CD4-positive, alpha-beta T cell treated with Interleukin-10 for 1 hour (primary cell): ENCODE measurements around the gene CAMK2A.

Experiments used
- DNase-seq: peaks from one replicate; pipeline ENCODE4 v3.0.0-alpha.2; 2020

Gene CAMK2A

DNA sequence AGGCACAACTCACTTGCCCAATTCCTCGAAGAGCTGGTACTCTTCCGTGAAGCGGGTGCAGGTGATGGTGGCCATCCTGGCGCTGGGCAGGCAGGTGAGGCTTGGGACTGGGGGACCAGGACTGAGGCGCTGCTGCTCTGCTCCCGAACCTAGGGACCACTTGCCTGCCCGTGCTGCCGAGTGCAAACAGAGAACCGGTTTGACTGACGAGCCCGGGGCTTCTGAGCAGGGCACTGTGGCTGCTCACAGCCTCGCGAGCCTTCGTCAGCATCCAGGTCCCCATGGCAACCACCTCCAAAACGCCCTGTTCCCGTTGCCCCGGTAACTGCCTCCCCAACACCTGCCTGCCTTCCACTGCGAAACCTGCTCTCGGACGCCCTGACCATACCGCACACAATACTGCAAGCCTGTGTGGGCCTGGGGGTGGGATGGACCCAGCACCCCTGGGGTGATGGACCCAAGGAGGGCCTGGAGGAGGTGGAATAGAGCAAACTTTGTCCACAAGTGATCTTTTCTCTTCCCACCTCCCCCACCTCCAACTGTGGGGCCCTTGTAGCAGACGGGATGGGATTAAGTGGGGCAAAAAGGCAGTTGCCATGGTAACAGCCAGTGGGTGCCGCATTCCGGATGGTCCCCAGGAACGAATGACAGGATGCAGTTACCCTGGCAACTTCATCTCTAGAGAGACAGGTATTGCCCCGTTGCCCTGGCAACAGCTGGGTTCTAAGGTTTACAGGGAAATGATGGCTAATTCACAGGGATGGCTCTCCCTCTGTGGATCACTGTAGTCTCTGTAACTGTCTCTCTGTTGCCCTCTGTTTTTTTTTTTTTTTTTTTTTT is at the start of gene CAMK2A:
CAMK2A (minus strand) TSS at position 223 of the 840 bp plus-strand sequence; CDS start at position 75, 148 bp downstream.
- DNase-seq: no peak

DNA sequence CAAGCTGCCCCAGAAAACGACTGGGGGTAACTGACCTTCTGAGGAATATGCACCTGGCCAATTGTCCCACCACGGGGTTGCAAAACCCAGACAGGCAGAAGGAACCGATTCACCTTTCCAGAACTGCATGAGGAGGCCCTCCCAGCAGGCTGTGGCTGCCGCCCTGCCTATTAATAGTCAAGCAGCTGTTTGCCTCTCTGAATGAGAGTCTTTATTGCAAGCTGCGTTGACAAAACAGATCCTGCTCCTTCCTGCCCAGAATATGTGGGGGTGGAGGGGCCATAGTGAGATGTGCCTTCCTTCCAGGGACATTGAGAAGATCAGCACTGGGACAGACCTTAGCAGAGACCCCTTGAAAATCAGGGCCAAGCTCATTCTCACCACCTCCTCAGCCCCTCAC is 49.6 kb upstream of the CAMK2A start:
- DNase-seq: no peak

DNA sequence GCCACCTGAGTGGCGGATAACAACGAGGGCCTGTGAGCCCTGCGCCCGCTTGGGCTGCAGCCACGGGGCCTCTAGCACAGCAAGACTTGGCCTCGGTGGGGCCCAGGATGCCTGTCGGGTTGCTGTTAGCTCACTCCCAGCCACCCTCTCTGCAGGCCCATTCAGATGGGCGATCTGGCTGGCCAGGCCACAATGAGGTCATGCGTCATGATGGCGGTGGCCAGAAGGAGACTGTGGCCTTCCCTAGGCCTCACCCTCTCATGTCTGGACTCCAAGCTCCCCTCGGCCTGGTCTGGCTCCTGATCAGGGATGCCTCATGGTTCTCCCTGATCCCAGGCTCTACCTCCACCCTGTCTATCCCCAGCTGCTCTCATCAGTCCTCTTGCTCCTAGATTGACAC is 49.0 kb upstream of the CAMK2A start:
- no peak for DNase-seq

GRCh38 chr5:150335778-150336177 is 46.2 kb upstream of the CAMK2A start:
- no peak for DNase-seq

GRCh38 chr5:150333400-150333799 is 43.8 kb upstream of the CAMK2A start:
- no peak for DNase-seq

GRCh38 chr5:150329881-150330876 is 40.6 kb upstream of the CAMK2A start:
- no peak for DNase-seq

- no peak for DNase-seq
Measured at GRCh38 chr5:150329038-150329437, 39.5 kb upstream of the CAMK2A start.

- no peak for DNase-seq
Measured at GRCh38 chr5:150328515-150328914, 38.9 kb upstream of the CAMK2A start.

- DNase-seq: no peak
Measured at GRCh38 chr5:150327139-150327538, 37.6 kb upstream of the CAMK2A start.

DNA sequence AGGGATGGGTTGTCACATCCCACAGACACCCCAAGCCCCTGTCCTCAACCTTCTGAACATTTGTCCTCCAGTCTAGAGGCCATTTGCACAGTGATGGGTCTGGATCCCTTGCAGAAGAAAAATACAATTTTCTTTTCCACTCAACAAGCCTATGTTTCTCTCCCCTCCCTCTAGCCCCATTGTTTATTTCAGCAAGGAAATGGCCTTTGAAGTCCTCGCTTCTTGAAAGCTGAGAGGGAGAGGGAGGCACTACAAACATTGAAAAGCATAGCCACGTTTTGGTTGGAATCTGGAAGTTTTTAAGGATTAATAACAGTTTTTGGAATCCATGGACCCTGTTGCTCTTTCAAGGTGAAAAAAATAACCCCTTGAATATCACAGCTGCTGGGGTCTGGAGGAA is 37.1 kb upstream of the CAMK2A start:
- no peak for DNase-seq

GRCh38 chr5:150325426-150325825 is 35.9 kb upstream of the CAMK2A start:
- DNase-seq: no peak

DNA sequence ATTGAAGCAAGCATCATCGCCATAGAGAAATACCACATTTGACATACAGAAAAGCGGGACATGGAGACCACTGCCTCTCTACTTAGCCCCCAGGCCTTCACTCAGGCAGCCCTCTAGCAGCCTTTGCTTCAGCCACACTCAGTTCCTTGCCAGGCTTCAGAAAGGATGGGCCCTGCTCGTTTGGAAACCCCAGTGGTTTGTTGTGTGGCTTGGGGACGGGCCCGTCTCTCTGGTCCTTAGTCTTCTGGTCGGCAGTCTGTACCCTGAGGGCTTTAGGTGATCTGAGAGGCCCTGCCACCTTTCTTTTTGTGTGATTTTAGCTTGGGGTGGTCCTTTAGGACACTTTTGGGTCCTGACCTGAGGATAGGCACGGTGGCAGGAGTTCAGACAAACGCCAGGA is 34.2 kb upstream of the CAMK2A start:
- no peak for DNase-seq

GRCh38 chr5:150323092-150323491 is 33.5 kb upstream of the CAMK2A start:
- DNase-seq: no peak

DNA sequence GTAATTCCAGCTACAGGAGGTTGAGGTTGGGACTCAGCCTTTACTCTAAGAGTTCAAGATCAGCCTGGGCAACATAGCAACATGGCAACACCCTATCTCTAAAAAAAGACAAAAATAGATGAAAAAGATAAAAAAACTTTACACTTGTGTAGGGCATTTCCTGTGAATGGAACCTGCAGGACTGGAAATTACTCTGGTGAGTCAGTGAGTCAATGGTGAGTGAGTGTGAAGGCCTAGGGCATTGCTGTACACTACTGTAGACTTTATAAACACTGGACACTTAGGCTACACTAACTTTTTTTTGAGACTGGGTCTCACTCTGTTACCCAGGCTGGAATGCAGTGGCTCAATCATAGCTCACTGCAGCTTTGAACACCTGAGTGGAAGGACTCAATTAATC is 32.6 kb upstream of the CAMK2A start:
- no peak for DNase-seq

- DNase-seq: no peak
Measured at GRCh38 chr5:150321784-150322183, 32.2 kb upstream of the CAMK2A start.

GRCh38 chr5:150321211-150321610 is 31.6 kb upstream of the CAMK2A start:
- no peak for DNase-seq

- DNase-seq: no peak
Measured at GRCh38 chr5:150320044-150320613, 30.6 kb upstream of the CAMK2A start.

- no peak for DNase-seq
Measured at GRCh38 chr5:150319484-150319790, 29.9 kb upstream of the CAMK2A start.

- DNase-seq: no peak
Measured at GRCh38 chr5:150318613-150319483, 29.3 kb upstream of the CAMK2A start.

- no peak for DNase-seq
Measured at GRCh38 chr5:150317048-150318003, 27.8 kb upstream of the CAMK2A start.

GRCh38 chr5:150316320-150316719 is 26.7 kb upstream of the CAMK2A start:
- no peak for DNase-seq
